Loucy (cell line): ENCODE results near the gene NXNL1.

ENCODE experiments used
- H2AFZ ChIP-seq: fragments of 200-600 bp; sonication (generic); 2 replicates; pipeline ENCODE4 v1.6.0; 2016; ENCODE audit warnings: antibody characterized with exemption, mild to moderate bottlenecking, low read length, moderate library complexity
- H3F3A ChIP-seq: fragments of 200-600 bp; 2 replicates; pipeline ENCODE4 v1.6.0; 2016; ENCODE audit warnings: antibody characterized with exemption, low read depth, mild to moderate bottlenecking
- H3K27me3 ChIP-seq: fragments of 200-600 bp; sonication (generic); 2 replicates; pipeline ENCODE4 v1.6.1; 2014; ENCODE audit warnings: low read length, mild to moderate bottlenecking; ENCODE audit not compliant: insufficient read depth, poor library complexity, severe bottlenecking
- H3K36me3 ChIP-seq: fragments of 200-600 bp; sonication (generic); 2 replicates; pipeline ENCODE4 v1.6.1; 2016; ENCODE audit warnings: low read length; ENCODE audit not compliant: insufficient read depth
- H3K4me1 ChIP-seq: fragments of 200-600 bp; sonication (generic); 2 replicates; pipeline ENCODE4 v1.5.1; 2014; ENCODE audit warnings: low read length, mild to moderate bottlenecking; ENCODE audit not compliant: insufficient read depth, poor library complexity, severe bottlenecking
- H3K4me2 ChIP-seq: fragments of 200-600 bp; sonication (generic); 2 replicates; pipeline ENCODE4 v1.6.0; 2014; ENCODE audit warnings: antibody characterized with exemption, low read length, low read depth, mild to moderate bottlenecking; ENCODE audit not compliant: poor library complexity, severe bottlenecking
- H3K4me3 ChIP-seq: fragments of 200-600 bp; sonication (generic); 2 replicates; pipeline ENCODE4 v1.5.1; 2014; ENCODE audit warnings: low read length, mild to moderate bottlenecking, mixed read lengths; ENCODE audit not compliant: poor library complexity, severe bottlenecking
- H3K79me2 ChIP-seq: fragments of 200-600 bp; sonication (generic); 2 replicates; pipeline ENCODE4 v1.6.1; 2014; ENCODE audit warnings: low read length; ENCODE audit not compliant: insufficient read depth
- H3K9ac ChIP-seq: fragments of 200-600 bp; sonication (generic); 2 replicates; pipeline ENCODE4 v1.6.0; 2014; ENCODE audit warnings: mild to moderate bottlenecking, low read depth, low read length, moderate library complexity; ENCODE audit not compliant: poor library complexity, severe bottlenecking
- H3K9me2 ChIP-seq: fragments of 200-600 bp; sonication (generic); replicated peaks from 2 replicates; pipeline ENCODE4 v1.6.1; 2016; ENCODE audit warnings: low read depth, low read length, mixed read lengths
- H3K9me3 ChIP-seq: fragments of 200-600 bp; sonication (generic); 2 replicates; pipeline ENCODE4 v1.6.1; 2014; ENCODE audit warnings: mild to moderate bottlenecking, antibody characterized with exemption, low read length, low read depth; ENCODE audit not compliant: insufficient read depth
- H4K20me1 ChIP-seq: fragments of 200-600 bp; sonication (generic); 2 replicates; pipeline ENCODE4 v1.6.0; 2014; ENCODE audit warnings: antibody characterized with exemption, low read length, mild to moderate bottlenecking; ENCODE audit not compliant: insufficient read depth, poor library complexity, severe bottlenecking
- EZH2phosphoT487 ChIP-seq: fragments of 200-600 bp; IDR thresholded peaks from 2 replicates; pipeline ENCODE4 v1.6.1; 2018; ENCODE audit warnings: antibody characterized with exemption, mild to moderate bottlenecking, moderate library complexity, borderline replicate concordance
- TF ChIP-seq, protein P1 (sequence below): fragments of 200-600 bp; sonication (generic); conservative IDR thresholded peaks from 2 replicates; pipeline ENCODE4 v1.5.1; 2014; ENCODE audit warnings: mild to moderate bottlenecking, antibody characterized with exemption, low read length

NXNL1 gene

DNA sequence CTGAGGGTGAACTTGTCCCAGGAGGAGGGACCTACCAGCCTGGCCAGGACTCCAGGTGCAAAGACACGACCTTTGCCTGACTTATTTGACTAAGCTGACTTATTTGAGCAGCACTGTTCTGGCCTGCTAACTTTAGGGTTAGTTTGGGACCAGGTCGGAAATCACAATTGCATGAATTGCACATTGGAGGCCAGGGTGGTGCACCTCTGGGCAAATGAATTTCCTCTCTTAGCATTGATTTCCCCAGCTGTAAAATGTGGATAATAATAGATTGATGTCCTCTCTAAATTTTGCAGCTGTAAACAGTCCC lies 53.9 kb downstream of the NXNL1 start:
- Histone ChIP-seq H3K9me3 (no peaks in the 10 kb centered on the region), H4K20me1 (peaks cover 27% of the 10 kb centered on the region), H3K9ac (peak overlapping the region; percentile 82), H3F3A (no peaks in the 10 kb centered on the region), H3K9me2 (no peaks in the 10 kb centered on the region), H3K4me2 (peak overlapping the region; percentile 86), H3K4me1 (peaks cover 26% of the 10 kb centered on the region), H3K27me3 (no peaks in the 10 kb centered on the region), H3K4me3 (peak overlapping the region; percentile 75), H3K36me3 (peaks cover 11% of the 10 kb centered on the region; the same call in 1 of the 2 replicates), H2AFZ (no peak overlapping the region), H3K79me2 (peaks cover 60% of the 10 kb centered on the region)
- TF ChIP-seq EZH2phosphoT487, result no peak
- TF ChIP-seq, protein P1, sequence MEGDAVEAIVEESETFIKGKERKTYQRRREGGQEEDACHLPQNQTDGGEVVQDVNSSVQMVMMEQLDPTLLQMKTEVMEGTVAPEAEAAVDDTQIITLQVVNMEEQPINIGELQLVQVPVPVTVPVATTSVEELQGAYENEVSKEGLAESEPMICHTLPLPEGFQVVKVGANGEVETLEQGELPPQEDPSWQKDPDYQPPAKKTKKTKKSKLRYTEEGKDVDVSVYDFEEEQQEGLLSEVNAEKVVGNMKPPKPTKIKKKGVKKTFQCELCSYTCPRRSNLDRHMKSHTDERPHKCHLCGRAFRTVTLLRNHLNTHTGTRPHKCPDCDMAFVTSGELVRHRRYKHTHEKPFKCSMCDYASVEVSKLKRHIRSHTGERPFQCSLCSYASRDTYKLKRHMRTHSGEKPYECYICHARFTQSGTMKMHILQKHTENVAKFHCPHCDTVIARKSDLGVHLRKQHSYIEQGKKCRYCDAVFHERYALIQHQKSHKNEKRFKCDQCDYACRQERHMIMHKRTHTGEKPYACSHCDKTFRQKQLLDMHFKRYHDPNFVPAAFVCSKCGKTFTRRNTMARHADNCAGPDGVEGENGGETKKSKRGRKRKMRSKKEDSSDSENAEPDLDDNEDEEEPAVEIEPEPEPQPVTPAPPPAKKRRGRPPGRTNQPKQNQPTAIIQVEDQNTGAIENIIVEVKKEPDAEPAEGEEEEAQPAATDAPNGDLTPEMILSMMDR, result no peak

DNA sequence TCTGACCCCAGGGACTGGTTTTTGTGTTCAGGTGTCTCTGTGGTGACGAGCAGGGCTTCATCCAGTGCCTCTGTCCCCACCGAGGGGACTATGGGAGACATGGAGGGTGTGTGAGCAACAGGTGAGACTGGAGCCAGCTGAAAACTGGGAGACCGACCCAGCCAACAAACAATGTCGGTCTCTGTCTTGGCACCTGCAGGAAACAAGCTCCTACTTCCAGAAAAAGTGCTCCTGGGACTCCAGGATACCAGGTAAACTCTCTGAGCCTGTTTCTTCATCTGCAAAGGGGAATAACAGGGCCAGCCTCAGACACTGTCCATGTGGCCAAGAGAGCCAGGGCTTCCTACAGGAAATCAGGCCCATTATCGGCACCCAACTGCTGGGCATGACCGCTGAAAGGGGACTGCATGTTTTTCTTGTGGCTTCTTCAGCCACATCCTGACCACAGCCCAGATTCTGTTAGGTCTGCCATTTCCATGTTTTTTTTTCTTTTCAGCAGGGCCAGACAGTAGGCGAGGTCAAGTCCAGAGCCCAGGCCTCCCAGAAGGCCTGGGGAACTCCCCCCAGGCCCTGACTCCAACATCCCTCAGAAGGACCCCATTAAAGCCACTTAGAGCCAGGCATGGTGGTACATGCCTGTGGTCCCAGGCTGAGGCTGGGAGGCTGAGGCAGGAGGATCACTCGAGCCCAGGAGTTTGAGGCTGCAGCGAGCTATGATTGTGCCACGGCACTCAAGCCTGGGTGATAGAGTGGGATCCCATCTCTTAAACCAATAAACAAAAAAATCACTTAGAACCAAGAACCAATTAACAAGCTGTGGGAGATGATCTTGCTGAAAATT lies 54.5 kb downstream of the NXNL1 start:
- Histone ChIP-seq H3K36me3 (peaks cover 6% of the 10 kb centered on the region; the same call in 1 of the 2 replicates), H3K4me3 (peak overlapping the region; percentile 75), H3K79me2 (peaks cover 64% of the 10 kb centered on the region), H3K4me2 (peak overlapping the region; percentile 86), H3K27me3 (no peaks in the 10 kb centered on the region), H2AFZ (no peak overlapping the region; the same call in 1 of the 2 replicates), H3K9me2 (no peaks in the 10 kb centered on the region), H3K4me1 (peaks cover 23% of the 10 kb centered on the region), H4K20me1 (peaks cover 22% of the 10 kb centered on the region), H3F3A (no peaks in the 10 kb centered on the region), H3K9ac (peak overlapping the region; percentile 82), H3K9me3 (no peaks in the 10 kb centered on the region)
- TF ChIP-seq, protein P1, result no peak
- no peak for TF ChIP-seq EZH2phosphoT487
